ENCODE results near the gene MAGI1. TPM values are rescaled to one million over a fixed set of nuclear protein-coding genes. Genes with fewer than 3 reads are reported as not detected.
"Not testable (repeated sequence)": the region's sequence is repeated elsewhere in the genome, so short reads cannot be mapped to it uniquely, and the experiment has no call there.

Gene MAGI1
- total RNA-seq, 2 experiments from 2014 or later: 0.04 TPM; not detected in 1

GRCh38 chr3:66053550-66054094, 14.9 kb upstream of the MAGI1 start:
- Mint-ChIP-seq H3K36me3 (ENCODE audit: low read depth) (no peaks in the 10 kb centered on the region), H3K4me3 (no peak overlapping the region), H3K9me3 (no peaks in the 10 kb centered on the region), H3K4me1 (no peaks in the 10 kb centered on the region), H3K27me3 (no peaks in the 10 kb centered on the region), H3K27ac (no peak overlapping the region)
- POLR2A ChIA-PET: no interaction called here
- CTCF ChIA-PET: no interaction called here
- DNase-seq: no peak

- Mint-ChIP-seq H3K4me1 (no peaks in the 10 kb centered on the region), H3K9me3 (no peaks in the 10 kb centered on the region), H3K36me3 (ENCODE audit: low read depth) (no peaks in the 10 kb centered on the region), H3K4me3 (no peak overlapping the region), H3K27ac (no peak overlapping the region), H3K27me3 (no peaks in the 10 kb centered on the region)
- ChIA-PET CTCF (no interaction called here), POLR2A (no interaction called here)
- DNase-seq: no peak
Measured at GRCh38 chr3:66052721-66053549, 14.2 kb upstream of the MAGI1 start.

- no peak for DNase-seq
- no peaks in the 10 kb centered on the region for H3K27me3 Mint-ChIP-seq
- no peaks in the 10 kb centered on the region for H3K4me1 Mint-ChIP-seq
- H3K36me3 Mint-ChIP-seq (ENCODE audit: low read depth): no peaks in the 10 kb centered on the region
- H3K27ac Mint-ChIP-seq: no peak overlapping the region
- no peaks in the 10 kb centered on the region for H3K9me3 Mint-ChIP-seq
- POLR2A ChIA-PET: no interaction called here
- no peak overlapping the region for H3K4me3 Mint-ChIP-seq
- CTCF ChIA-PET: no interaction called here
Measured at GRCh38 chr3:66050821-66051220, 12.1 kb upstream of the MAGI1 start.

- H3K4me1 Mint-ChIP-seq: no peaks in the 10 kb centered on the region
- no peak for DNase-seq
- H3K9me3 Mint-ChIP-seq: no peaks in the 10 kb centered on the region
- ChIA-PET POLR2A (no interaction called here), CTCF (no interaction called here)
- no peak overlapping the region for H3K27ac Mint-ChIP-seq
- H3K4me3 Mint-ChIP-seq: no peak overlapping the region
- H3K36me3 Mint-ChIP-seq (ENCODE audit: low read depth): no peaks in the 10 kb centered on the region
- peaks cover 3% of the 10 kb centered on the region for H3K27me3 Mint-ChIP-seq
Measured at GRCh38 chr3:66048051-66048395, 9.3 kb upstream of the MAGI1 start.

GRCh38 chr3:66047311-66048050, 8.8 kb upstream of the MAGI1 start:
- H3K9me3 Mint-ChIP-seq: no peaks in the 10 kb centered on the region
- no peak overlapping the region for H3K4me3 Mint-ChIP-seq
- H3K27me3 Mint-ChIP-seq: peaks cover 7% of the 10 kb centered on the region
- H3K27ac Mint-ChIP-seq: no peak overlapping the region
- CTCF ChIA-PET: no interaction called here
- POLR2A ChIA-PET: no interaction called here
- no peaks in the 10 kb centered on the region for H3K4me1 Mint-ChIP-seq
- DNase-seq: no peak
- no peaks in the 10 kb centered on the region for H3K36me3 Mint-ChIP-seq (ENCODE audit: low read depth)

- DNase-seq: not testable (repeated sequence)
Measured at GRCh38 chr3:66046321-66046720, 7.6 kb upstream of the MAGI1 start.

GRCh38 chr3:66041828-66042227, 3.1 kb upstream of the MAGI1 start:
- Mint-ChIP-seq H3K27me3 (peaks cover 54% of the 10 kb centered on the region), H3K9me3 (no peaks in the 10 kb centered on the region), H3K27ac (no peak overlapping the region), H3K36me3 (ENCODE audit: low read depth) (no peaks in the 10 kb centered on the region), H3K4me3 (no peak overlapping the region), H3K4me1 (peaks cover 6% of the 10 kb centered on the region)
- ChIA-PET POLR2A (no interaction called here), CTCF (interaction anchor here (0.7 kb wide), 1 partner anchor 15 kb away, joined by 3 read pairs; no protein-coding TSS in a partner anchor)
- no peak for DNase-seq

More at GRCh38 chr3:66046321-66046720, 7.6 kb upstream of the MAGI1 start:
- H3K9me3 Mint-ChIP-seq; POLR2A ChIA-PET; H3K4me1 Mint-ChIP-seq; H3K27ac Mint-ChIP-seq; H3K4me3 Mint-ChIP-seq; H3K36me3 Mint-ChIP-seq (ENCODE audit: low read depth): not testable (repeated sequence)
- CTCF ChIA-PET: interaction anchor here (0.7 kb wide), 1 partner anchor 1027 kb away, joined by 3 read pairs; no protein-coding TSS in a partner anchor
- H3K27me3 Mint-ChIP-seq: peaks cover 13% of the 10 kb centered on the region

- peaks cover 6% of the 10 kb centered on the region for H3K4me1 Mint-ChIP-seq
- H3K4me3 Mint-ChIP-seq: no peak overlapping the region
- CTCF ChIA-PET: interaction anchor here (0.6 kb wide), 1 partner anchor 28 kb away, joined by 4 read pairs; no protein-coding TSS in a partner anchor
- no peak overlapping the region for H3K27ac Mint-ChIP-seq
- POLR2A ChIA-PET: no interaction called here
- H3K9me3 Mint-ChIP-seq: no peaks in the 10 kb centered on the region
- no peak for DNase-seq
- H3K36me3 Mint-ChIP-seq (ENCODE audit: low read depth): no peaks in the 10 kb centered on the region
- peaks cover 60% of the 10 kb centered on the region for H3K27me3 Mint-ChIP-seq
Measured at GRCh38 chr3:66041116-66041515, 2.4 kb upstream of the MAGI1 start.

GRCh38 chr3:66039590-66039887, 821 bp upstream of the MAGI1 start:
- H3K27me3 Mint-ChIP-seq: peaks cover 67% of the 10 kb centered on the region
- no peak for DNase-seq
- POLR2A ChIA-PET: no interaction called here
- H3K36me3 Mint-ChIP-seq (ENCODE audit: low read depth): no peaks in the 10 kb centered on the region
- CTCF ChIA-PET: no interaction called here
- no peak overlapping the region for H3K4me3 Mint-ChIP-seq
- H3K4me1 Mint-ChIP-seq: peaks cover 6% of the 10 kb centered on the region
- no peak overlapping the region for H3K27ac Mint-ChIP-seq
- H3K9me3 Mint-ChIP-seq: no peaks in the 10 kb centered on the region

GRCh38 chr3:66038384-66038725, 363 bp downstream of the MAGI1 start:
- Mint-ChIP-seq H3K36me3 (ENCODE audit: low read depth) (no peaks in the 10 kb centered on the region), H3K4me1 (peaks cover 6% of the 10 kb centered on the region), H3K9me3 (no peaks in the 10 kb centered on the region), H3K27me3 (peaks cover 71% of the 10 kb centered on the region), H3K27ac (no peak overlapping the region), H3K4me3 (peak overlapping the region; percentile 79)
- CTCF ChIA-PET: no interaction called here
- DNase-seq: no peak
- POLR2A ChIA-PET: no interaction called here

GRCh38 chr3:66037986-66038369, 740 bp downstream of the MAGI1 start:
- peaks cover 6% of the 10 kb centered on the region for H3K4me1 Mint-ChIP-seq
- H3K4me3 Mint-ChIP-seq: peak overlapping the region; percentile 79
- POLR2A ChIA-PET: no interaction called here
- H3K27ac Mint-ChIP-seq: no peak overlapping the region
- CTCF ChIA-PET: no interaction called here
- no peaks in the 10 kb centered on the region for H3K36me3 Mint-ChIP-seq (ENCODE audit: low read depth)
- H3K27me3 Mint-ChIP-seq: peaks cover 71% of the 10 kb centered on the region
- DNase-seq: no peak
- no peaks in the 10 kb centered on the region for H3K9me3 Mint-ChIP-seq

- peaks cover 67% of the 10 kb centered on the region for H3K27me3 Mint-ChIP-seq
- H3K4me1 Mint-ChIP-seq: peaks cover 6% of the 10 kb centered on the region
- ChIA-PET POLR2A (no interaction called here), CTCF (no interaction called here)
- H3K9me3 Mint-ChIP-seq: no peaks in the 10 kb centered on the region
- no peak for DNase-seq
- no peaks in the 10 kb centered on the region for H3K36me3 Mint-ChIP-seq (ENCODE audit: low read depth)
- H3K27ac Mint-ChIP-seq: no peak overlapping the region
- H3K4me3 Mint-ChIP-seq: no peak overlapping the region
Measured at GRCh38 chr3:66037330-66037985, 1.3 kb downstream of the MAGI1 start.

GRCh38 chr3:66036586-66037148, 2.1 kb downstream of the MAGI1 start:
- ChIA-PET CTCF (no interaction called here), POLR2A (no interaction called here)
- Mint-ChIP-seq H3K27ac (no peak overlapping the region), H3K36me3 (ENCODE audit: low read depth) (no peaks in the 10 kb centered on the region), H3K27me3 (peaks cover 67% of the 10 kb centered on the region), H3K4me3 (no peak overlapping the region), H3K9me3 (no peaks in the 10 kb centered on the region), H3K4me1 (peaks cover 6% of the 10 kb centered on the region)
- DNase-seq: no peak

All from activated CD4-positive, alpha-beta T cell treated with anti-CD3 and anti-CD28 coated beads, Interleukin-2, amount 10 ng/mL, durations not matched to agents 7 days and 5 days (primary cell).